Measurements from ENCODE around the gene TRIM15. TPM values are rescaled to one million over a fixed set of nuclear protein-coding genes. Genes with fewer than 3 reads are reported as not detected.
A peak's percentile ranks its signal among the peaks of the same experiment; 100 is the strongest.

Gene TRIM15
- total RNA-seq, 1 experiment from 2014 or later: 0.35 TPM

- peak; percentile 68 for TF ChIP-seq E2F1 (CRISPR knock-in tag; IDR thresholded peaks at IDR 0.05)
- TF ChIP-seq NFYB (CRISPR knock-in tag; conservative IDR thresholded peaks at IDR 0.05; ENCODE audit: low read depth): no peak
- TF ChIP-seq HMGXB4 (CRISPR knock-in tag; IDR thresholded peaks at IDR 0.05): peak; percentile 76
- 0 out of 2 replicates have a peak, but pooled peaks have one; percentile 37 for TF ChIP-seq SP1 (CRISPR knock-in tag; conservative IDR thresholded peaks at IDR 0.05)
- 0 out of 2 replicates have a peak, but pooled peaks have one; percentile 60 for TF ChIP-seq JUN (CRISPR knock-in tag; IDR thresholded peaks at IDR 0.05)
- TF ChIP-seq ZNF219 (CRISPR knock-in tag; IDR thresholded peaks at IDR 0.05; ENCODE audit: borderline replicate concordance): peak; percentile 88; the same call in 1 of the 2 replicates
- no peak for TF ChIP-seq GRHL2 (CRISPR knock-in tag; IDR thresholded peaks at IDR 0.05; ENCODE audit: insufficient replicate concordance, severe bottlenecking)
- TF ChIP-seq ATF1 (CRISPR knock-in tag; IDR thresholded peaks at IDR 0.05): no peak
- peak; percentile 93 for TF ChIP-seq TEAD1 (CRISPR knock-in tag; IDR thresholded peaks at IDR 0.05)
- 0 out of 2 replicates have a peak, but pooled peaks have one; percentile 22 for TF ChIP-seq FOXJ3 (CRISPR knock-in tag; IDR thresholded peaks at IDR 0.05; ENCODE audit: borderline replicate concordance)
- TF ChIP-seq PRDM15 (CRISPR knock-in tag; IDR thresholded peaks at IDR 0.05): 0 out of 2 replicates have a peak, but pooled peaks have one; percentile 44
- no peak for TF ChIP-seq ATF3 (CRISPR knock-in tag; conservative IDR thresholded peaks at IDR 0.05)
- peak; percentile 81; the same call in 1 of the 2 replicates for TF ChIP-seq MYBL2 (CRISPR knock-in tag; IDR thresholded peaks at IDR 0.05)
- TF ChIP-seq FOXP1 (CRISPR knock-in tag; IDR thresholded peaks at IDR 0.05; ENCODE audit: borderline replicate concordance): peak; percentile 84; the same call in 1 of the 2 replicates
- TF ChIP-seq SMAD4 (CRISPR knock-in tag; IDR thresholded peaks at IDR 0.05): peak; percentile 92
- peak; percentile 51; the same call in 1 of the 2 replicates for TF ChIP-seq USF1 (CRISPR knock-in tag; IDR thresholded peaks at IDR 0.05)
- peak; percentile 72; the same call in 1 of the 2 replicates for TF ChIP-seq IRF1 (CRISPR knock-in tag; IDR thresholded peaks at IDR 0.05)
- no peak for TF ChIP-seq HMGA2 (CRISPR knock-in tag; IDR thresholded peaks at IDR 0.05)
- TF ChIP-seq CREB1 (CRISPR knock-in tag; IDR thresholded peaks at IDR 0.05): peak; percentile 79; the same call in 1 of the 2 replicates
- TF ChIP-seq TP53 (CRISPR knock-in tag; IDR thresholded peaks at IDR 0.05): peak; percentile 50; the same call in 1 of the 2 replicates
- peak; percentile 94 for TF ChIP-seq FOXP4 (CRISPR knock-in tag; IDR thresholded peaks at IDR 0.05)
- TF ChIP-seq SMAD3 (CRISPR knock-in tag; IDR thresholded peaks at IDR 0.05; ENCODE audit: borderline replicate concordance): peak; percentile 86; the same call in 1 of the 2 replicates
- TF ChIP-seq TCF7 (CRISPR knock-in tag; IDR thresholded peaks at IDR 0.05; ENCODE audit: low read depth): peak; percentile 48; the same call in 1 of the 2 replicates
- TF ChIP-seq ETV6 (CRISPR knock-in tag; IDR thresholded peaks at IDR 0.05): peak; percentile 53; the same call in 1 of the 2 replicates
- 0 out of 2 replicates have a peak, but pooled peaks have one; percentile 66 for TF ChIP-seq NR2C2 (CRISPR knock-in tag; IDR thresholded peaks at IDR 0.05)
Measured at GRCh38 chr6:30171677-30172471, 8.5 kb downstream of the TRIM15 start (continued).
